Brain microvascular endothelial cell (primary cell): Measurements from ENCODE around the gene EMC8.

Experiments
- DNase-seq: peaks from one replicate; pipeline ENCODE4 v3.0.0-alpha.2; 2020
- H3K27ac ChIP-seq: fragments of 250-450 bp; sonication (Bioruptor Pico); 2 replicates; pipeline ENCODE4 v1.5.1; 2020; ENCODE audit warnings: mild to moderate bottlenecking, moderate library complexity
- H3K27me3 ChIP-seq: fragments of 250-450 bp; sonication (Bioruptor Pico); replicated peaks from 2 replicates; pipeline ENCODE4 v1.5.1; 2020; ENCODE audit warnings: mild to moderate bottlenecking
- H3K36me3 ChIP-seq: fragments of 250-450 bp; sonication (Bioruptor Pico); replicated peaks from 2 replicates; pipeline ENCODE4 v1.5.1; 2020; ENCODE audit warnings: mild to moderate bottlenecking
- H3K4me3 ChIP-seq: 2 replicates; pipeline ENCODE4 v1.5.1; 2011; ENCODE audit warnings: low read depth, mild to moderate bottlenecking, control low read depth, low read length, moderate library complexity
- CTCF ChIP-seq: IDR thresholded peaks from 2 replicates; pipeline ENCODE4 v1.5.1; 2011; ENCODE audit warnings: low read depth, mild to moderate bottlenecking, moderate library complexity, low read length, control low read depth, inconsistent platforms; ENCODE audit errors: missing control alignments
- in situ Hi-C: cut with HindIII; loops from 2 replicates; pipeline ENCODE4 v1.10.0; 2017; ENCODE audit warnings: low sequenced_read_pairs, low pct_ligation_motif_present

The EMC8 gene

DNA sequence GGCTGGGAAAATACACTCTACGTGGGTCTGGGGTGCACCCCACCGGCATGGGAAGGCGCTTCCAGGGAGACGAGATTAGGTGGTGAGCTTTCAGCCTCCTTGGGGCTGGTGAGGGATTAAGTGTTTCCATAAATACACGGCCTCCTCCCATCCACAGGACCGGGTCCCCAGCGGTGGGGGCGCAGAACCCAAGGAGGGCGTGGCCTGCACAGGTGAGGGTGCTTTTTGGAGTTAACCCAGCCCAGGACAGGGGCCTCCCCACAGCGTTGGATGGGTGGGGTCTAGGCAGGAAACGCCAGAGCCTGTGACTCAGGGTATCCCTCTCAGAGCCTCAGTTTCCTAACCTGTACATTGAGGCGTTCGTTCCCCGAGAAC lies 49.6 kb downstream of the EMC8 start:
- Histone ChIP-seq H3K27me3 (no peaks in the 10 kb centered on the region), H3K4me3 (peak overlapping the region; percentile 58), H3K27ac (no peak overlapping the region)

GRCh38 chr16:85746460-85747215 lies 52.7 kb downstream of the EMC8 start:
- Histone ChIP-seq H3K27ac (no peak overlapping the region), H3K27me3 (no peaks in the 10 kb centered on the region), H3K4me3 (no peak overlapping the region), H3K36me3 (no peaks in the 10 kb centered on the region)
- no peak for TF ChIP-seq CTCF
- no peak for DNase-seq
- in situ Hi-C loops, result no loop called here

More for the DNA sequence above, 49.6 kb downstream of the EMC8 start:
- H3K36me3 ChIP-seq, result no peaks in the 10 kb centered on the region
- in situ Hi-C loops, result no loop called here
- no peak for TF ChIP-seq CTCF
- no peak for DNase-seq

DNA sequence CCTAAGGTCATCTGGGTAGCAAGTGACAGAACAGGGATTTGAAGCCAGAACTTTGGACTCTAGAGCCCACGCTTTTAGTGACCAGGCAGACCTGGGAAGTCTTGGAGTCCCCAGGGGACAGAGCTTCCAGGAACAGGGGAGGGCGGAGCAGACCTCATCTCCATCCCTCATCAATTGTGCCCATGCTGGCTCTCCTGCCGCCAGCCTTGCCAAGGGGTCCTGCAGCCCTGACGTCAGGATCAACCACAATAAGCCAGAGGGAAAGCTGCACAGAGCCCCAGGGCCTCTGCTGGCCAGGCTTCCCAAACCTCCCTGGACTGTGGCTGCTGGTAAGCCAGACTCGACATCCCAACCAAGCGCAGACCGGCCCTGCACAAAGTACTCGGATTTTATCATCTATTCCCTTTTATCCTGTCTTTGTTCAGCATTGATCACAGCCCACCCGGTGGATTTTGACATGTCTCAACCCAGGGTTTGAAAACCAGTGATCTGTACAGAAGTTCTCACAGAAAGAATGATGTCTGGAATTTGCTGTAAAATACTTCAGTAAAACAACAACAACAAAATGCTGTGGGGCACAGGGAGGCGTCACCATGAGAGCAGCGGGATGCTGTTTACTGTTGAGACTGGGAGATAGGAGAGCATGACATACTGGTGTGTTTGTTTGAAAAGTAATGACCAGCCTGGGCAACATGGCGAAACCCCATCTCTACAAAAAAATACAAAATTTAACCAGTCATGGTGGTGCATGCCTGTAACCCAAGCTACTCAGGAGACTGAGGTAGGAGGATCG lies 60.2 kb downstream of the EMC8 start:
- no peak overlapping the region for H3K27ac ChIP-seq
- no peak for DNase-seq
- no peak for TF ChIP-seq CTCF
- in situ Hi-C loops, result no loop called here
- H3K4me3 ChIP-seq, result no peak overlapping the region
- no peaks in the 10 kb centered on the region for H3K36me3 ChIP-seq
- H3K27me3 ChIP-seq, result no peaks in the 10 kb centered on the region

- no peak overlapping the region for H3K27ac ChIP-seq
- no peak for DNase-seq
- H3K4me3 ChIP-seq, result no peak overlapping the region
- in situ Hi-C loops, result no loop called here
- H3K36me3 ChIP-seq, result no peaks in the 10 kb centered on the region
- H3K27me3 ChIP-seq, result no peaks in the 10 kb centered on the region
- no peak for TF ChIP-seq CTCF
Measured at GRCh38 chr16:85736921-85737320, 62.4 kb downstream of the EMC8 start.

DNA sequence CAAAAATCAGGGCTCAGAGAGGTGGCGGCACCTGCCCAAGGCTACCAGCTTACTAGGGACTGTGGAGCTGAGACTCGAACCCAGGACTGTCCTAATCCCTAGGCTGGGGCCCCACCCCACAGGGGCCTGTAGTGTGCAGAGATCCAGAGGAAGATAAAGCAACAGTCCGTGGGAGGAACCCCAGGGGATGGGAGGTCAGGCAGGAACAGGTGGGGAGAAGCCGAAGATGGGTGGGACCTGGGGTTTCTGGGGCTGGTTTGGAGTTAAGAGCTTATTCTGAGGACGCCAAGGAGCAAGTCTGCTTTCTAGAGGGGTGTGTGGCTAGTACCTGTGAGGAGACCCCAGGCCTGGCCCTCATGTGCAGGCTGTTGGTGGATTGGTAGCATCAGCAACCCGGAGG lies 63.4 kb downstream of the EMC8 start:
- no peak for TF ChIP-seq CTCF
- DNase-seq, result no peak
- Histone ChIP-seq H3K36me3 (no peaks in the 10 kb centered on the region), H3K4me3 (no peak overlapping the region), H3K27me3 (no peaks in the 10 kb centered on the region), H3K27ac (no peak overlapping the region)
- in situ Hi-C loops, result no loop called here
